Loucy (cell line): ENCODE results near the gene KRT14.
"Not testable (repeated sequence)": the region's sequence is repeated elsewhere in the genome, so short reads cannot be mapped to it uniquely, and the experiment has no call there.

Experiments
- H2AFZ ChIP-seq: fragments of 200-600 bp; sonication (generic); 2 replicates; pipeline ENCODE4 v1.6.0; 2016; ENCODE audit warnings: antibody characterized with exemption, mild to moderate bottlenecking, low read length, moderate library complexity
- H3F3A ChIP-seq: fragments of 200-600 bp; 2 replicates; pipeline ENCODE4 v1.6.0; 2016; ENCODE audit warnings: antibody characterized with exemption, low read depth, mild to moderate bottlenecking
- H3K27me3 ChIP-seq: fragments of 200-600 bp; sonication (generic); 2 replicates; pipeline ENCODE4 v1.6.1; 2014; ENCODE audit warnings: low read length, mild to moderate bottlenecking; ENCODE audit not compliant: insufficient read depth, poor library complexity, severe bottlenecking
- H3K36me3 ChIP-seq: fragments of 200-600 bp; sonication (generic); 2 replicates; pipeline ENCODE4 v1.6.1; 2016; ENCODE audit warnings: low read length; ENCODE audit not compliant: insufficient read depth
- H3K4me1 ChIP-seq: fragments of 200-600 bp; sonication (generic); 2 replicates; pipeline ENCODE4 v1.5.1; 2014; ENCODE audit warnings: low read length, mild to moderate bottlenecking; ENCODE audit not compliant: insufficient read depth, poor library complexity, severe bottlenecking
- H3K4me2 ChIP-seq: fragments of 200-600 bp; sonication (generic); 2 replicates; pipeline ENCODE4 v1.6.0; 2014; ENCODE audit warnings: antibody characterized with exemption, low read length, low read depth, mild to moderate bottlenecking; ENCODE audit not compliant: poor library complexity, severe bottlenecking
- H3K4me3 ChIP-seq: fragments of 200-600 bp; sonication (generic); 2 replicates; pipeline ENCODE4 v1.5.1; 2014; ENCODE audit warnings: low read length, mild to moderate bottlenecking, mixed read lengths; ENCODE audit not compliant: poor library complexity, severe bottlenecking
- H3K79me2 ChIP-seq: fragments of 200-600 bp; sonication (generic); 2 replicates; pipeline ENCODE4 v1.6.1; 2014; ENCODE audit warnings: low read length; ENCODE audit not compliant: insufficient read depth
- H3K9ac ChIP-seq: fragments of 200-600 bp; sonication (generic); 2 replicates; pipeline ENCODE4 v1.6.0; 2014; ENCODE audit warnings: mild to moderate bottlenecking, low read depth, low read length, moderate library complexity; ENCODE audit not compliant: poor library complexity, severe bottlenecking
- H3K9me2 ChIP-seq: fragments of 200-600 bp; sonication (generic); replicated peaks from 2 replicates; pipeline ENCODE4 v1.6.1; 2016; ENCODE audit warnings: low read depth, low read length, mixed read lengths
- H3K9me3 ChIP-seq: fragments of 200-600 bp; sonication (generic); 2 replicates; pipeline ENCODE4 v1.6.1; 2014; ENCODE audit warnings: mild to moderate bottlenecking, antibody characterized with exemption, low read length, low read depth; ENCODE audit not compliant: insufficient read depth
- H4K20me1 ChIP-seq: fragments of 200-600 bp; sonication (generic); 2 replicates; pipeline ENCODE4 v1.6.0; 2014; ENCODE audit warnings: antibody characterized with exemption, low read length, mild to moderate bottlenecking; ENCODE audit not compliant: insufficient read depth, poor library complexity, severe bottlenecking
- EZH2phosphoT487 ChIP-seq: fragments of 200-600 bp; IDR thresholded peaks from 2 replicates; pipeline ENCODE4 v1.6.1; 2018; ENCODE audit warnings: antibody characterized with exemption, mild to moderate bottlenecking, moderate library complexity, borderline replicate concordance
- TF ChIP-seq, protein P1 (sequence below): fragments of 200-600 bp; sonication (generic); conservative IDR thresholded peaks from 2 replicates; pipeline ENCODE4 v1.5.1; 2014; ENCODE audit warnings: mild to moderate bottlenecking, antibody characterized with exemption, low read length

KRT14 gene

DNA sequence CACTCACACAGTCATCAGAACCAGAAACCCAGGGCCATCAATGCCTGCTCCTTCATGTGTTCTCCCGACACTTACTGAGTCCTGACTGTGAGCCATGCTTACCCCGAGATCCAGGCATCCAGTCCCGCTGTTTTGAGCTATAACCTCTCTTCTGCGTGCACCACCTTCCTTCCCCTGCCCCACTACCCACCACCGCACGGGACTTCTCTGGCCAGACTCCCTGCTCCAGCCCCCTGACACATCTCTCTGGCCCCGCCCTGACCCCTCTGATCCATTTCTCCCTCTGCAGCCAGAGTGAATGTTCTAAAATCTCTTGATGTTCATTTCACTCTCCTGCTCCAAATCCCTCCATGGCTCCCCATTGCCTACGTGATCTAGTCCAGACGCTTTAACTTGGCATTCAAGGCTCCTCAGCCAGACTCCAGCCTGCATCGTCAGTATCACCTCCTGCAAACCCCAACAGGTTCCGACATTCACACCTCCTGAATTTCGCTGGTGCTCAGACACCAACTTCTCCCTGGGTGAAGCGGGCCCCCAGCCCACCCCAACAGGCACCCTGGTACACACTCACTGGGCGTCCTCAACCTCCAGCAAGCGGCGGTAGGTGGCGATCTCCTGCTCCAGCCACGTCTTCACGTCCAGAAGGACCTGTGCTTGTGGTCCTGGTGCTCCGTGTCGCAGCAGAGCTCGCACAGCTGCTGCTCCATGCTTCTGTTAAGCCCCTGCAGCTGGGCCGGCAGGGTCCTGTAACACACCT, 40.8 kb upstream of the KRT14 start:
- no peaks in the 10 kb centered on the region for H3F3A ChIP-seq
- H3K27me3 ChIP-seq = no peaks in the 10 kb centered on the region
- H3K79me2 ChIP-seq = no peaks in the 10 kb centered on the region
- no peaks in the 10 kb centered on the region for H3K4me1 ChIP-seq
- no peak for TF ChIP-seq EZH2phosphoT487
- TF ChIP-seq, protein P1, sequence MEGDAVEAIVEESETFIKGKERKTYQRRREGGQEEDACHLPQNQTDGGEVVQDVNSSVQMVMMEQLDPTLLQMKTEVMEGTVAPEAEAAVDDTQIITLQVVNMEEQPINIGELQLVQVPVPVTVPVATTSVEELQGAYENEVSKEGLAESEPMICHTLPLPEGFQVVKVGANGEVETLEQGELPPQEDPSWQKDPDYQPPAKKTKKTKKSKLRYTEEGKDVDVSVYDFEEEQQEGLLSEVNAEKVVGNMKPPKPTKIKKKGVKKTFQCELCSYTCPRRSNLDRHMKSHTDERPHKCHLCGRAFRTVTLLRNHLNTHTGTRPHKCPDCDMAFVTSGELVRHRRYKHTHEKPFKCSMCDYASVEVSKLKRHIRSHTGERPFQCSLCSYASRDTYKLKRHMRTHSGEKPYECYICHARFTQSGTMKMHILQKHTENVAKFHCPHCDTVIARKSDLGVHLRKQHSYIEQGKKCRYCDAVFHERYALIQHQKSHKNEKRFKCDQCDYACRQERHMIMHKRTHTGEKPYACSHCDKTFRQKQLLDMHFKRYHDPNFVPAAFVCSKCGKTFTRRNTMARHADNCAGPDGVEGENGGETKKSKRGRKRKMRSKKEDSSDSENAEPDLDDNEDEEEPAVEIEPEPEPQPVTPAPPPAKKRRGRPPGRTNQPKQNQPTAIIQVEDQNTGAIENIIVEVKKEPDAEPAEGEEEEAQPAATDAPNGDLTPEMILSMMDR = no peak
- no peak overlapping the region for H3K9ac ChIP-seq
- H2AFZ ChIP-seq = no peak overlapping the region
- H3K36me3 ChIP-seq = no peaks in the 10 kb centered on the region
- H3K9me3 ChIP-seq = no peaks in the 10 kb centered on the region
- H3K4me3 ChIP-seq = no peak overlapping the region
- no peak overlapping the region for H3K4me2 ChIP-seq
- no peaks in the 10 kb centered on the region for H4K20me1 ChIP-seq
- no peaks in the 10 kb centered on the region for H3K9me2 ChIP-seq

DNA sequence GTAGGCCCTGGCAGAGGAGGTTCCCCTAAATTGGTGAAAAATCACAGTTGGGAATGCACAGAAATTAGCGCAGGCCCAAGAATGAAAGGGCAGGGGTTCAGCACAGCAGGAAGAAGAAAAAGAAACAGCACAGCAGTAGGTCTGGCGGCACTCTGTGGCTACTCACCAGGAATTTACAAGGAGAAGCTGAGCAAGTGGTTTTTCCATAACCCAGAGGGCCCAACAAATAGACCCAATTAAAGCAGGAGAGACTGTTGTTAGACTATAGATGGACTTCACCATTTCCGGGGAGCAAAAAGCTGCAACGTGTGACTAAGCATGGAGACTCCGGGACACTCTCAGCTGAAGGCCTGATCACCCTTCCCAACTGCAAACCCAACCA, 40.2 kb upstream of the KRT14 start:
- H2AFZ ChIP-seq, H3K9me3 ChIP-seq, H3K4me3 ChIP-seq, H3K4me1 ChIP-seq, H3K4me2 ChIP-seq, H3K79me2 ChIP-seq, H3K27me3 ChIP-seq, H3K36me3 ChIP-seq, H4K20me1 ChIP-seq, H3F3A ChIP-seq, H3K9ac ChIP-seq, H3K9me2 ChIP-seq: not testable (repeated sequence)

DNA sequence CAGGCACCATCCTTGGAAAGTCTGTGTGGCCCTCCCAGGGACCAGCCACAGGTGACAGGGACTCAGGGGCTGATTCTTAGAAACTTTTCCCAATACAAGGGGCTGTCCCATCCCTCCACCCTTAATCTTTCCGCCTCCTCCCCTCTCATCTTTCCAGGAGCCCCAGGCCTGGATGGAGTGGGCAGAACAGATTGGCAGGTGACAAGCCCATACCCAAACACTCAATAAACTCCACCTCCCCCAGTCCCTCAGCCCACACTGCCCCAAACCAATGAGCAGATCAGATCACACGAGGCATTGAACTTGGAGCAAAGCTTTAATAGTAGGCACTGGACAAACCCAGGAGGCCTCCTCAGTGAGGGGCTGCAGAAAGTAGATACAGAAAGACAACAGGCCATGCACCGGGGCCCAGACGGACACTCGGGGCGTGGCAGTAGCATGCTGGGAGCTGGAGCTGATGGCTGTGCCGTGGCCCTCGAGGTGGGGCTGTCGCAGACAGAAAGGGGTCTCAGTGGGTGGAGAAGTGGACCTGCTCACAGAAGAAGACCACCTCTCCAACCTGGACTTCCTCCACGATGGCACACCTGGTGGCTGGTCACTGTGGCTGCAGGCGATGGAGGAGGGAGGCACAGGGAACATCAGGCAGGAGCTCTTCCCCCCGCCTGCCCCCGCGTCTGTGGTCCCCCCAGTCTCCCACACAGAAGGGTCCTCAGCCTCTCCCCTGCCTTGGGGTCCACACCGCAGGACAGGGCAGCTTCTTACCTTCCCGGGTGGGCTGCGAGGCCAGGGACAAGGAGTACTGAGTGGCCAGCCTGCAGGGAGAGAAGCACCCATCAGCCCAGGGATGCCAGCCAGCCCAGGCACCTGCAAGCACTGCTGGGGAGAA, 39.6 kb upstream of the KRT14 start:
- not testable (repeated sequence) for H3K4me1 ChIP-seq, H3K79me2 ChIP-seq, H3K27me3 ChIP-seq, H3K4me3 ChIP-seq, H3F3A ChIP-seq, H2AFZ ChIP-seq, H3K9ac ChIP-seq, H3K9me2 ChIP-seq, H3K36me3 ChIP-seq, H3K4me2 ChIP-seq, H4K20me1 ChIP-seq, H3K9me3 ChIP-seq

DNA sequence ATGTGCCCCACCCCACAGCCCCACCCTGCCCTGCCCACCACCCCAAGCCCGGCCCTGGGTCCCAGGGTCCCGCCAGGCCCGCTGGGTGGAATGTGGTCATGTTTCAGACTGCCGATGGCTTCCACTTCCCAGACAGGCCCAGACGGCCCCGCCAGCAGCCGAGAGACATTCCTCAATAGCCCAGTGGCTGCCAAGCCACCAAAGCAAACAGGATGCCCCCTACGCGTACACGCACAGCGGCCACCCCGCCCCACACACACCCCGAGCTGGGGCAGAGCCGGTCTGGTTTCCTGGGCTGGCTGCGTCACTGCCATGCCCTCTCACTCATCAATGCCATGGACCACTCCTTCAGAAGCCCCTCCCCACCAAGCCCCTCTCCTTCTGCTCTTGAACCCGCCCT, 38.9 kb upstream of the KRT14 start:
- no peak overlapping the region for H3K4me2 ChIP-seq
- TF ChIP-seq, protein P1 = no peak
- no peak for TF ChIP-seq EZH2phosphoT487
- no peaks in the 10 kb centered on the region for H3F3A ChIP-seq
- H3K9ac ChIP-seq = no peak overlapping the region
- H2AFZ ChIP-seq = no peak overlapping the region
- no peaks in the 10 kb centered on the region for H3K36me3 ChIP-seq
- no peaks in the 10 kb centered on the region for H4K20me1 ChIP-seq
- no peaks in the 10 kb centered on the region for H3K79me2 ChIP-seq
- no peaks in the 10 kb centered on the region for H3K4me1 ChIP-seq
- no peaks in the 10 kb centered on the region for H3K9me3 ChIP-seq
- H3K4me3 ChIP-seq = no peak overlapping the region
- H3K9me2 ChIP-seq = no peaks in the 10 kb centered on the region
- H3K27me3 ChIP-seq = no peaks in the 10 kb centered on the region
